ENCODE measurements around the gene APH1B.
"Not testable (repeated sequence)": the region's sequence is repeated elsewhere in the genome, so short reads cannot be mapped to it uniquely, and the experiment has no call there.

The APH1B gene

DNA sequence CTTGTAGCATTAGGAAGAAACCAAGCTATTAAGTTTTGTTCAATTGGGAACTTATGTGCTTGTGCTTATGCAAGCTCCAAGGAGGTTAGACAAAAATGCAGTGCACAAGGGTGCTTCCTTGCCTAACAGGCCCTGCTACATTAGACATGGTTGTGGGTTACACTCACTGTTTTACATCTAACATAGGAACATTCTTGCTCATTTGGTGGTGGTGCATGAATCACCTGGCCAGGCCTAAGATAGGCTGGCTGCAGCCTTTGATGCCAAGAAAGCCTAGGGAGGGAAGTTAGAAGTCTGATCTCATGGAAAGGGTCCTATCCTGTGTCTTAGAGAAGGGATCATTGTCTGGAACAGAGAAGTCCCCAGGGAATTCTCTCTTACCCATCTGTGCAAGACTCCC is 60.8 kb downstream of the APH1B start:
- TF ChIP-seq, protein P1, sequence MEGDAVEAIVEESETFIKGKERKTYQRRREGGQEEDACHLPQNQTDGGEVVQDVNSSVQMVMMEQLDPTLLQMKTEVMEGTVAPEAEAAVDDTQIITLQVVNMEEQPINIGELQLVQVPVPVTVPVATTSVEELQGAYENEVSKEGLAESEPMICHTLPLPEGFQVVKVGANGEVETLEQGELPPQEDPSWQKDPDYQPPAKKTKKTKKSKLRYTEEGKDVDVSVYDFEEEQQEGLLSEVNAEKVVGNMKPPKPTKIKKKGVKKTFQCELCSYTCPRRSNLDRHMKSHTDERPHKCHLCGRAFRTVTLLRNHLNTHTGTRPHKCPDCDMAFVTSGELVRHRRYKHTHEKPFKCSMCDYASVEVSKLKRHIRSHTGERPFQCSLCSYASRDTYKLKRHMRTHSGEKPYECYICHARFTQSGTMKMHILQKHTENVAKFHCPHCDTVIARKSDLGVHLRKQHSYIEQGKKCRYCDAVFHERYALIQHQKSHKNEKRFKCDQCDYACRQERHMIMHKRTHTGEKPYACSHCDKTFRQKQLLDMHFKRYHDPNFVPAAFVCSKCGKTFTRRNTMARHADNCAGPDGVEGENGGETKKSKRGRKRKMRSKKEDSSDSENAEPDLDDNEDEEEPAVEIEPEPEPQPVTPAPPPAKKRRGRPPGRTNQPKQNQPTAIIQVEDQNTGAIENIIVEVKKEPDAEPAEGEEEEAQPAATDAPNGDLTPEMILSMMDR (conservative IDR thresholded peaks at IDR 0.05; ENCODE audit: control insufficient read depth, insufficient read depth, low read depth, low read length), result no peak
- H3K4me3 ChIP-seq (ENCODE audit: control insufficient read depth, low read depth, low read length), result no peak overlapping the region
- peak; percentile 86 for DNase-seq (ENCODE audit: low read depth)

DNA sequence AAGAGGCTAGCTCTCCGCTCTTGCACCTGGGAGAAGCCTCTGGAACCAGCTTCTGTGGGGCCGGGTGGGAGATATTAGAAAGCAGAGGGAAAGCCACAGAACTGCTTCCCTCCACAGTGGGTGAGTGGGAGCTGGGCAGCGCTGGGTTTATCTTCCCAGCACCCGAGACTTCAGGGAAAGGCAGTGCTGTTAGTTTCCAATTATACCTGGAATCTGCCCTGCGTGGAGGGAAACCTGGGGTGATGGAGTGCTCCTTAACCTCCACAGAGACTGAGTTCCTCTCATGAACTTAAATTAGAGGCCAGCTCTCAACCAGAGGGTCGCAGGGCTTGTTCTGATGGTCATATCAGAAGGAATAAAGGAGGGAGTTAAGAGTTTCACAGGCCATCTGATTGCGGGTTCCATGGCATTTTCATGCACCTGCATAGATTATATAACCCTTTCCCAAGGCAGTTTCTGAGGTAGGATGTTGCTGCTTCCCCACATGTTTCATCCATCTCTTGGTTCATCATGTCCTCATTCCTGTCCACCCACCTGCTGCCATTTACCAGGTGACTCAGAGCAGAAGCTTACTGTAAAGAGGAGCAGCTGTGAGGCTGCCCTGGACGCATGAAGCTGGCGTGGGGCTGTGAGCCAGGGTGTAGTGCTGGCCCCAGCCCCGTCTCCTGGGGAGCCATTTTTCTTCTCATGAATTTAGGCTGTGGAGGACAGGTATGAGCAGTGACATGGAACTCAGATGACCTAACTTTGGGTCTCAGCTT is 61.8 kb downstream of the APH1B start:
- TF ChIP-seq, protein P1 (conservative IDR thresholded peaks at IDR 0.05; ENCODE audit: control insufficient read depth, insufficient read depth, low read depth, low read length), result no peak
- peak; percentile 48 for DNase-seq (ENCODE audit: low read depth)
- no peak overlapping the region for H3K4me3 ChIP-seq (ENCODE audit: control insufficient read depth, low read depth, low read length)

DNA sequence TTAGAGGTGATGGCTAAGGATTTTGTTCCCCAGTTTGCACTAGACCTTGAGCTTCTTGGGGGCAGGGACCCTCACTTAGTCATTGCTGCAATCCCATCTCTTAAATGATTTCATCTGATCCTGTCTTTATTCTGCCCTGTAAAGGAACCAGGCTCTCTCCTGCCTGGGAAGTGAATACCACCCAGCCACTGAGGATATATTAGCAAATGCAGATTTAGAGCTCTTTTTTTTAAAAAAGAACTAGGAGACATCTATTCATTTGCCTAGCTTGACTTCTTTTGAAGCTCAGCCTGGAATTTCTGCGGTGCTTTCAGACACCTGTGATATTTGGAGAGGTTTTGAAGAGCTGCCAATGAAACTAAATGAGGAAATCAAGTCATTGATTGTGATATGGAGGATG is 62.4 kb downstream of the APH1B start:
- no peak overlapping the region for H3K4me3 ChIP-seq (ENCODE audit: control insufficient read depth, low read depth, low read length)
- TF ChIP-seq, protein P1 (conservative IDR thresholded peaks at IDR 0.05; ENCODE audit: control insufficient read depth, insufficient read depth, low read depth, low read length), result no peak
- no peak for DNase-seq (ENCODE audit: low read depth)

DNA sequence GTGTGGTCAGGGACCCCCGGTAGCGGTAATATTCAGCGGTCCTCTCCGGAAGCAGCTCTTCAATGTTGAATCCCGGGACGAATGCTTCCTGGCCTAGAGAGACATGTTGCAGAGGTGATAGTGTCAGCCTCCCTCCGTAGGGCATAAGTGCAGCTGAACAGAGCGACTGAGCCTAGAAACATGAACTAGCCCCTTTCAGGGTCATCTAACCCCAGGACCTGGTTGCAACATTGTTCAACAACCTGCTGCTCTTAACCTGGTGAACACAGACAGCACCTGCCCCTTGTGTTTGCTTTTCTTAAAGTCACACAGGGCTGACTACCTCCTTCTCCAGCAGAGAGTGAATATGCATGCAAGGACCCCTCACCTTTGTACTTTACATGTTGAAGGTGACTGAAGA is 62.9 kb downstream of the APH1B start:
- DNase-seq (ENCODE audit: low read depth), result no peak
- no peak overlapping the region for H3K4me3 ChIP-seq (ENCODE audit: control insufficient read depth, low read depth, low read length)
- TF ChIP-seq, protein P1 (conservative IDR thresholded peaks at IDR 0.05; ENCODE audit: control insufficient read depth, insufficient read depth, low read depth, low read length), result no peak

DNA sequence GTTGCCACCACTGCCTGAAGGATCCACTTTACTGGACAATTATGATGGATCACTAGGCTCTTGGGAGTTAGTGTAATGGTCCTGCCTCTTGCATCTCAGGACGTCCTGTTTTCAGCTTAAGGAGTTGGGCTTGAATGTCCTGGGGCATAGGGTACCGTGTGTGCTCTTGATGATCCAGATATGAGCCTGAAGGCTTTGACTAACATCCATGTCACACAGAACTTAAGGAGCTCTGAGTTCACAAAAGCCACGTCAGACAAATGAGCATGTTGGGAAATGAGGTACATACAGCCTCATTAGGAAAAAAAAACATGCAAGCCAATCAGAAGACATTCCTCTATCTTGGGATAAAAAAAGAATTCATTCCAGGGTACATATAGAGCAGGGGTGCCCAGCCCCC is 63.5 kb downstream of the APH1B start:
- TF ChIP-seq, protein P1 (conservative IDR thresholded peaks at IDR 0.05; ENCODE audit: control insufficient read depth, insufficient read depth, low read depth, low read length), result no peak

DNA sequence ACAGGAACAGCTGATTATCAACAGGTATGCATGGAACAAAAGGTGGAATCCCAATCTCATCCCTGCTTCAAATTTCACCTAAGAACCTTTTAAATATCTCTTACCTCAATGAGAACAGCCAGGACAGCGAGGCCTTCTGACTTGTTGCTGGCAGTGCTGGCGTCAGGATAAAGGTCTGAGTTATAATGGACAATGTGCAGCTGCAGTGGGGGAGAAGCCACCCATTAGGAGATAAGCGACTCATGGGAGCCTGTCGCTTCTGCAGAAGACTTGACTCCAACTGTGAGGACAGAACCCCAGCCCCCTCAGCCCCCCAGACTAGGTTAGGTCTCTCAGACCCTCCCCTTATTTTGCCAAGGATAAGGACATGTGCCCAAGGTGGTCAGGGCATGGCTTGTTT is 64.5 kb downstream of the APH1B start:
- H3K4me3 ChIP-seq (ENCODE audit: control insufficient read depth, low read depth, low read length), result no peak overlapping the region
- no peak for DNase-seq (ENCODE audit: low read depth)
- TF ChIP-seq, protein P1 (conservative IDR thresholded peaks at IDR 0.05; ENCODE audit: control insufficient read depth, insufficient read depth, low read depth, low read length), result no peak

More for the DNA sequence above, 63.5 kb downstream of the APH1B start:
- no peak for DNase-seq (ENCODE audit: low read depth)
- no peak overlapping the region for H3K4me3 ChIP-seq (ENCODE audit: control insufficient read depth, low read depth, low read length)

DNA sequence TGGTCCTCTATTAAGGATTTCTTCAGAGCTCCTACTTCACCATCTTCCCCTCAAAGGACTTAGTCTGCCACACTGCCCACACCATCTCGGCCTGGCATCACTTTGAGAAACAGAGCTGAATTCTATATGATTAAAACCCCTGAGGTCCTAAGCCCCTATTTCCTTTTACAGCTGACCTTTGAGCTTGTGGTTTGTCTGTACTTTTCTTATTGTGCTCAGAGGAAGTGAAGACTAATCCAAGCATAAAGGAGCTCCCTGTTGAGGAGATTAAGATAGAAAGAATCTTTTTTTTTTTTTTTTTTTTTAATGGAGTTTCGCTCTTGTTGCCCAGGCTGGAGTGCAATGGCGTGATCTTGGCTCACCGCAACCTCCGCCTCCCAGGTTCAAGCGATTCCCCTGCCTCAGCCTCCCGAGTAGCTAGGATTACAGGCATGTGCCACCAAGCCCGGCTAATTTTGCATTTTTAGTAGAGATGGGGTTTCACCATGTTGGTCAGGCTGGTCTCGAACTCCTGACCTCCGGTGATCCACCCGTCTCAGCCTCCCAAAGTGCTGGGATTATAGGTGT is 65.7 kb downstream of the APH1B start:
- not testable (repeated sequence) for DNase-seq (ENCODE audit: low read depth); H3K4me3 ChIP-seq (ENCODE audit: control insufficient read depth, low read depth, low read length)
